HCT116 (cell line): ENCODE data around the gene S100Z. TPM values are rescaled to one million over a fixed set of nuclear protein-coding genes. Genes with fewer than 3 reads are reported as not detected.

Experiments
- ATAC-seq: fragments of 200-7000 bp; cut with Tn5 transposase; 2 replicates; pipeline ENCODE4 v1.9.1; 2020; ENCODE audit warnings: mild to moderate bottlenecking, moderate library complexity
- BruUV-seq: library from RNA; stranded (reverse); fragments of 400-500 nt; replicated peaks from 2 replicates; lab custom pipeline; 2021; lab: Mats Ljungman, UMichigan
- CTCF ChIA-PET: fragments of 300-600 bp; sonication (Branson Sonifier 250); formaldehyde crosslinking; loops from one replicate; lab custom pipeline; 2021; ENCODE audit warnings: antibody characterized with exemption; lab: Charles Lee
- POLR2A ChIA-PET: fragments of 300-600, 350-600 bp; sonication (Branson Sonifier 250); formaldehyde crosslinking; loops from one replicate; lab custom pipeline; 2021; ENCODE audit warnings: antibody characterized with exemption; lab: Charles Lee
- RAD21 ChIA-PET, 2 experiments: fragments of 300-600 bp; sonication (Branson Sonifier 250); formaldehyde crosslinking; loops; one replicate each; lab custom pipeline; 2023; ENCODE audit warnings: low total read pairs in 2 of 2; ENCODE audit not compliant: uncharacterized antibody in 2 of 2, unreplicated experiment in 2 of 2, low non-redundant PET in 1 of 2; lab: Charles Lee
- DNase-seq: peaks from one replicate; pipeline ENCODE4 v3.0.0-alpha.2; 2010; ENCODE audit warnings: low read depth, low spot score
- H2AFZ ChIP-seq: fragments of 200-600 bp; shearing (Covaris generic), sonication (generic); 2 replicates; pipeline ENCODE4 v1.6.1; 2017; ENCODE audit warnings: low read depth, mixed run types, mixed read lengths, antibody characterized with exemption, low read length; ENCODE audit not compliant: poor library complexity, severe bottlenecking
- H3K27ac ChIP-seq: 2 replicates; pipeline ENCODE4 v1.5.1; 2012; ENCODE audit warnings: low read depth, low read length
- H3K27me3 ChIP-seq: fragments of 200-600 bp; sonication (generic); 2 replicates; pipeline ENCODE4 v1.6.1; 2016; ENCODE audit warnings: mixed run types, low read length, mixed read lengths; ENCODE audit not compliant: insufficient read depth
- H3K36me3 ChIP-seq, 2 experiments: fragments of 200-500 bp in 1 of 2; fragments of 200-600 bp in 1 of 2; sonication (Bioruptor generic) in 1 of 2; sonication (generic) in 1 of 2; 2 replicates each; pipeline versions ENCODE4 v1.5.1 to v1.6.1; 2014 to 2016; ENCODE audit warnings: low read length in 2 of 2, inconsistent platforms in 1 of 2, mixed read lengths in 1 of 2, mixed run types in 1 of 2; ENCODE audit not compliant: insufficient read depth in 2 of 2, control insufficient read depth in 1 of 2
- H3K4me1 ChIP-seq, 2 experiments: fragments of 200-600 bp in 1 of 2; sonication (generic) in 1 of 2; 2 replicates each; pipeline versions ENCODE4 v1.5.1 to v1.6.1; 2012 to 2017; ENCODE audit warnings: low read length in 2 of 2, inconsistent platforms in 1 of 2, mild to moderate bottlenecking in 1 of 2, mixed read lengths in 1 of 2, mixed run types in 1 of 2, moderate library complexity in 1 of 2; ENCODE audit not compliant: insufficient read depth in 2 of 2, control insufficient read depth in 1 of 2
- H3K4me2 ChIP-seq: fragments of 200-600 bp; sonication (generic); 2 replicates; pipeline ENCODE4 v1.6.1; 2017; ENCODE audit warnings: mixed run types, low read length, mixed read lengths
- H3K4me3 ChIP-seq, 2 experiments: fragments of 200-600 bp in 1 of 2; sonication (generic) in 1 of 2; replicated peaks in 1 of 2; 2 replicates each; pipeline ENCODE4 v1.5.1; 2011 to 2016; ENCODE audit warnings: low read length in 2 of 2, control low read depth in 1 of 2, low read depth in 1 of 2, mild to moderate bottlenecking in 1 of 2, mixed read lengths in 1 of 2, mixed run types in 1 of 2
- H3K79me2 ChIP-seq: fragments of 200-600 bp; sonication (generic); 2 replicates; pipeline ENCODE4 v1.6.1; 2017; ENCODE audit warnings: mild to moderate bottlenecking, mixed run types, low read length, moderate library complexity, mixed read lengths; ENCODE audit not compliant: insufficient read depth
- H3K9ac ChIP-seq: fragments of 200-600 bp; sonication (generic); 2 replicates; pipeline ENCODE4 v1.6.1; 2016; ENCODE audit warnings: low read length, mixed read lengths
- H3K9me2 ChIP-seq: fragments of 200-600 bp; sonication (generic), shearing (Covaris generic); 2 replicates; pipeline ENCODE4 v1.6.1; 2017; ENCODE audit warnings: mixed run types, mild to moderate bottlenecking, moderate library complexity; ENCODE audit not compliant: insufficient read depth
- H3K9me3 ChIP-seq, 2 experiments: fragments of 200-500 bp in 1 of 2; fragments of 200-600 bp in 1 of 2; sonication (Bioruptor generic) in 1 of 2; sonication (generic) in 1 of 2; 2 replicates each; pipeline ENCODE4 v1.6.1; 2014 to 2017; ENCODE audit warnings: low read length in 2 of 2, mixed read lengths in 2 of 2, inconsistent platforms in 1 of 2, low read depth in 1 of 2, mild to moderate bottlenecking in 1 of 2, mixed run types in 1 of 2, moderate library complexity in 1 of 2; ENCODE audit not compliant: control insufficient read depth in 1 of 2, insufficient read depth in 1 of 2
- H4K20me1 ChIP-seq: fragments of 200-600 bp; sonication (generic), shearing (Covaris generic); 2 replicates; pipeline ENCODE4 v1.6.1; 2017; ENCODE audit warnings: mixed run types, mild to moderate bottlenecking, moderate library complexity; ENCODE audit not compliant: insufficient read depth
- EZH2phosphoT487 ChIP-seq: fragments of 200-600 bp; IDR thresholded peaks from 2 replicates; pipeline ENCODE4 v1.6.1; 2018; ENCODE audit warnings: antibody characterized with exemption, borderline replicate concordance
- POLR2A ChIP-seq: IDR thresholded peaks from 2 replicates; pipeline ENCODE4 v1.7.0; 2011; ENCODE audit warnings: borderline replicate concordance; ENCODE audit not compliant: insufficient read depth, insufficient read length; ENCODE audit errors: extremely low read depth
- POLR2AphosphoS5 ChIP-seq: IDR thresholded peaks from 2 replicates; pipeline ENCODE4 v1.6.1; 2011; ENCODE audit warnings: mild to moderate bottlenecking, low read depth, low read length, moderate library complexity
- SP1 ChIP-seq: IDR thresholded peaks from 2 replicates; pipeline ENCODE4 v1.6.1; 2012; ENCODE audit warnings: low read depth
- ZBTB33 ChIP-seq: IDR thresholded peaks from 2 replicates; pipeline ENCODE4 v1.6.1; 2011; ENCODE audit warnings: mild to moderate bottlenecking, low read length, moderate library complexity; ENCODE audit not compliant: insufficient replicate concordance; ENCODE audit errors: extremely low read depth
- ZFX ChIP-seq: fragments of 450-650 bp; IDR thresholded peaks from 2 replicates; pipeline ENCODE4 v1.6.1; 2017
- intact Hi-C: fragments of 100-400 bp; cut with micrococcal nuclease; formaldehyde crosslinking; loops from 2 replicates; pipeline ENCODE4 v1.10.0; 2022
- total RNA-seq: library from RNA; stranded (reverse); gene quantifications from one replicate; pipeline ENCODE4 v1.2.1, GENCODE V29; 2021; ENCODE audit not compliant: unreplicated experiment

Gene S100Z
- total RNA-seq, 1 experiment from 2014 or later: not detected

- ATAC-seq: no peak
- intact Hi-C loops: no loop called here
- POLR2A ChIA-PET: interaction anchor here (0.6 to 7.6 kb wide), 5 partner anchors 11 to 45 kb away, joined by 4 to 68 read pairs (median 7); no protein-coding TSS in a partner anchor
- no peaks in the 10 kb centered on the region; the same call in 1 of the 2 replicates for H4K20me1 ChIP-seq
- H3K27me3 ChIP-seq: no peaks in the 10 kb centered on the region
- peaks cover 62% of the 10 kb centered on the region for H3K79me2 ChIP-seq
- H3K4me3 ChIP-seq: peak overlapping the region; percentile 98 to 99
- peaks cover 49 to 79% of the 10 kb centered on the region in 2 experiments for H3K4me1 ChIP-seq
- peak overlapping the region; percentile 91 for H3K27ac ChIP-seq
- BruUV-seq: no TSS peak
- RAD21 ChIA-PET: no interaction called here
- peak overlapping the region; percentile 98 for H3K9ac ChIP-seq
- peaks cover 0 to 9% of the 10 kb centered on the region in 2 experiments; a peak in 1 of 4 replicates for H3K36me3 ChIP-seq
- no peaks in the 10 kb centered on the region for H3K9me3 ChIP-seq
- CTCF ChIA-PET: interaction anchor here (1.1 to 2.0 kb wide), 2 partner anchors 10 to 13 kb away, joined by 3 to 10 read pairs; no protein-coding TSS in a partner anchor
- H3K4me2 ChIP-seq: peak overlapping the region; percentile 89
- H3K9me2 ChIP-seq: no peaks in the 10 kb centered on the region
- no peak overlapping the region for H2AFZ ChIP-seq
- TF ChIP-seq EZH2phosphoT487 (no peak), ZBTB33 (no peak), ZFX (peak; percentile 79), SP1 (no peak), POLR2A (no peak), POLR2AphosphoS5 (no peak)
- TF ChIP-seq, all 23 proteins: peak for 1
- no peak for DNase-seq
Observed at GRCh38 chr5:76819851-76820525, 29.8 kb upstream of the S100Z start.
